SK-N-SH (cell line): ENCODE data around the gene SUMF1.

Experiments used
- CTCF ChIP-seq: fragments of 200-600 bp; sonication (generic); IDR thresholded peaks from 2 replicates; pipeline ENCODE4 v1.6.1; 2017; ENCODE audit warnings: antibody characterized with exemption, mild to moderate bottlenecking, moderate library complexity
- EP300 ChIP-seq, 2 experiments: IDR thresholded peaks; 2 replicates each; pipeline versions ENCODE4 v1.4.0 to v1.6.1; 2012; ENCODE audit warnings: borderline replicate concordance in 1 of 2, low read depth in 1 of 2, low read length in 1 of 2
- EZH2phosphoT487 ChIP-seq: fragments of 200-600 bp; sonication (generic); IDR thresholded peaks from 2 replicates; pipeline ENCODE4 v1.6.1; 2017; ENCODE audit warnings: low read depth, mixed run types, mild to moderate bottlenecking, antibody characterized with exemption, moderate library complexity, borderline replicate concordance
- FOXM1 ChIP-seq: IDR thresholded peaks from 2 replicates; pipeline ENCODE4 v1.4.0; 2012; ENCODE audit warnings: low read depth, mild to moderate bottlenecking
- GABPA ChIP-seq: IDR thresholded peaks from 2 replicates; pipeline ENCODE4 v1.4.0; 2012; ENCODE audit warnings: low read depth, mild to moderate bottlenecking
- IRF3 ChIP-seq: fragments of 150-350 bp; IDR thresholded peaks from 2 replicates; pipeline ENCODE4 v1.6.1; 2016; ENCODE audit warnings: mild to moderate bottlenecking, low read depth, low read length
- NRF1 ChIP-seq: IDR thresholded peaks from 2 replicates; pipeline ENCODE4 v1.6.1; 2012; ENCODE audit warnings: low read depth, mild to moderate bottlenecking, low read length
- POLR2AphosphoS5 ChIP-seq: IDR thresholded peaks from 2 replicates; pipeline ENCODE4 v1.6.1; 2012; ENCODE audit warnings: low read depth, low read length
- RAD21 ChIP-seq: IDR thresholded peaks from 2 replicates; pipeline ENCODE4 v1.6.1; 2012; ENCODE audit warnings: mild to moderate bottlenecking, low read length
- SIN3A ChIP-seq: IDR thresholded peaks from 2 replicates; pipeline ENCODE4 v1.6.1; 2012; ENCODE audit warnings: low read depth, mild to moderate bottlenecking, low read length, moderate library complexity, borderline replicate concordance
- SMC3 ChIP-seq: IDR thresholded peaks from 2 replicates; pipeline ENCODE4 v1.6.1; 2012; ENCODE audit warnings: low read depth, low read length, improper control_type of control experiment
- TF ChIP-seq, protein P1 (sequence below): IDR thresholded peaks from 2 replicates; pipeline ENCODE4 v1.4.0; 2012; ENCODE audit warnings: low read depth
- TF ChIP-seq, protein P2 (sequence below): fragments of 150-350 bp; IDR thresholded peaks from 2 replicates; pipeline ENCODE4 v1.6.1; 2017; ENCODE audit warnings: antibody characterized with exemption, low read length, low read depth, borderline replicate concordance
- TF ChIP-seq, protein P3 (sequence below): IDR thresholded peaks from 2 replicates; pipeline ENCODE4 v1.6.1; 2012; ENCODE audit warnings: mild to moderate bottlenecking, low read depth, low read length, moderate library complexity

DNA sequence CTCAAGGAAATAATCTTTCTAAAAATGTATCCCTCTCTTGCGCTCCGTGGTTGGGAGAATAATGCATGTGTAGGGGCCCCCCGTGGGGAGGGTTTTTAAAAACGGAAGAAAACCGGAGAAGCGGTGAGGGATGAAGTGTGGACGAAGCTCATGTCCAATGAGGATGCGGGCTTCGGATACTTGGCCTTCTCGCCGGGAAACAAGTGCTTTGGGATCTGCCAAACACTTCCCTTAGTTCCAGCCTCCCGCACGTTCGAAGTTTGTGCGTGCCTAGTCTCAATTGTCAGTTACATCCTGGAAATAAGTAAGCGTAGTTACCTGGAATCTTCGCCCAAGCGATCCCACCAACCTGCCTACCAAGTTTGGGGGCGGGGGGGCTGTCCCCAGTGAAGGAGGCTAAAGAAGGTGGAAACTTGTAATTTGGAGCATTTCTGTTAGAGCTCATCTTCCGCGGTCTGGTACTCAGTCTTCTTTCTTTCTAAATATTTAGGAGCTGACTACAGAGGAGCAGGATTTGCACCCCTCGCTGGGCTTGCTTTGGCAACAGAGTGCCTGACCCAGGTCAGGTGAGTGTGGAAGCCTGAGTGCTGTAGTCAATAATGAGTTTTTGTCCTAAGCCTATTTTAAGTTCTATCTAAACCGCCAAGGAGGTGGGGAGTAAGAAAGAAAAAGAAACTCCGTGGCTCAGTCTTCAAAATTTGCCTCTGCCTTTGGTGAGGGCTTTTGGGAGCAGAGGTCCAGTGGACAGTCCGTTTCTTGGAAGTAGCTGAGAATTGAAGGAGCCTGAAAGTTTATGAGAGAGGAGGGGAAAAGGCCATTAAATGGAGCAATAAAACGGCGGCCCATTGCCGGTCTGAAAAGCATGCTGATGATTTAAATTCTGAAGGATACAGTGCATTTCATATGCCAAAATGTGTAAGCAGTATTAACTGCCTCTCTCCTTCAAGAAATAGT is 27.1 kb upstream of the SUMF1 start:
- no peak for TF ChIP-seq CTCF
- no peak for TF ChIP-seq POLR2AphosphoS5
- peak; percentile 7; the same call in 1 of the 2 replicates for TF ChIP-seq RAD21
- no peak for TF ChIP-seq IRF3
- no peak for TF ChIP-seq EZH2phosphoT487
- TF ChIP-seq GABPA: no peak; the same call in 1 of the 2 replicates
- TF ChIP-seq NRF1: no peak
- TF ChIP-seq EP300 (IDR thresholded peaks at IDR 0.05; ENCODE audit: borderline replicate concordance in 1 of 2, low read depth in 1 of 2, low read length in 1 of 2): no peak
- TF ChIP-seq, protein P1, sequence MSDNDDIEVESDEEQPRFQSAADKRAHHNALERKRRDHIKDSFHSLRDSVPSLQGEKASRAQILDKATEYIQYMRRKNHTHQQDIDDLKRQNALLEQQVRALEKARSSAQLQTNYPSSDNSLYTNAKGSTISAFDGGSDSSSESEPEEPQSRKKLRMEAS: 0 out of 2 replicates have a peak, but pooled peaks have one; percentile 34
- no peak for TF ChIP-seq SMC3
- no peak for TF ChIP-seq FOXM1
- TF ChIP-seq SIN3A: no peak
- TF ChIP-seq, protein P2, sequence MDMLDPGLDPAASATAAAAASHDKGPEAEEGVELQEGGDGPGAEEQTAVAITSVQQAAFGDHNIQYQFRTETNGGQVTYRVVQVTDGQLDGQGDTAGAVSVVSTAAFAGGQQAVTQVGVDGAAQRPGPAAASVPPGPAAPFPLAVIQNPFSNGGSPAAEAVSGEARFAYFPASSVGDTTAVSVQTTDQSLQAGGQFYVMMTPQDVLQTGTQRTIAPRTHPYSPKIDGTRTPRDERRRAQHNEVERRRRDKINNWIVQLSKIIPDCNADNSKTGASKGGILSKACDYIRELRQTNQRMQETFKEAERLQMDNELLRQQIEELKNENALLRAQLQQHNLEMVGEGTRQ: no peak
- TF ChIP-seq, protein P3, sequence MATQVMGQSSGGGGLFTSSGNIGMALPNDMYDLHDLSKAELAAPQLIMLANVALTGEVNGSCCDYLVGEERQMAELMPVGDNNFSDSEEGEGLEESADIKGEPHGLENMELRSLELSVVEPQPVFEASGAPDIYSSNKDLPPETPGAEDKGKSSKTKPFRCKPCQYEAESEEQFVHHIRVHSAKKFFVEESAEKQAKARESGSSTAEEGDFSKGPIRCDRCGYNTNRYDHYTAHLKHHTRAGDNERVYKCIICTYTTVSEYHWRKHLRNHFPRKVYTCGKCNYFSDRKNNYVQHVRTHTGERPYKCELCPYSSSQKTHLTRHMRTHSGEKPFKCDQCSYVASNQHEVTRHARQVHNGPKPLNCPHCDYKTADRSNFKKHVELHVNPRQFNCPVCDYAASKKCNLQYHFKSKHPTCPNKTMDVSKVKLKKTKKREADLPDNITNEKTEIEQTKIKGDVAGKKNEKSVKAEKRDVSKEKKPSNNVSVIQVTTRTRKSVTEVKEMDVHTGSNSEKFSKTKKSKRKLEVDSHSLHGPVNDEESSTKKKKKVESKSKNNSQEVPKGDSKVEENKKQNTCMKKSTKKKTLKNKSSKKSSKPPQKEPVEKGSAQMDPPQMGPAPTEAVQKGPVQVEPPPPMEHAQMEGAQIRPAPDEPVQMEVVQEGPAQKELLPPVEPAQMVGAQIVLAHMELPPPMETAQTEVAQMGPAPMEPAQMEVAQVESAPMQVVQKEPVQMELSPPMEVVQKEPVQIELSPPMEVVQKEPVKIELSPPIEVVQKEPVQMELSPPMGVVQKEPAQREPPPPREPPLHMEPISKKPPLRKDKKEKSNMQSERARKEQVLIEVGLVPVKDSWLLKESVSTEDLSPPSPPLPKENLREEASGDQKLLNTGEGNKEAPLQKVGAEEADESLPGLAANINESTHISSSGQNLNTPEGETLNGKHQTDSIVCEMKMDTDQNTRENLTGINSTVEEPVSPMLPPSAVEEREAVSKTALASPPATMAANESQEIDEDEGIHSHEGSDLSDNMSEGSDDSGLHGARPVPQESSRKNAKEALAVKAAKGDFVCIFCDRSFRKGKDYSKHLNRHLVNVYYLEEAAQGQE: no peak
